IMR-90 (cell line): ENCODE results near the gene SRPK3. TPM values are rescaled to one million over a fixed set of nuclear protein-coding genes. Genes with fewer than 3 reads are reported as not detected.

Source experiments
- ATAC-seq: fragments of 200-7000 bp; cut with Tn5 transposase; 2 replicates; pipeline ENCODE4 v1.9.1; 2020; ENCODE audit warnings: low read depth, mild to moderate bottlenecking, moderate library complexity
- BruUV-seq: library from RNA; stranded (reverse); fragments of 400-500 nt; replicated peaks from 2 replicates; lab custom pipeline; 2021; lab: Mats Ljungman, UMichigan
- CTCF ChIA-PET: fragments of 300-600 bp; formaldehyde crosslinking; extraction: SDS; loops from one replicate; lab custom pipeline; 2021; ENCODE audit warnings: antibody characterized with exemption; lab: Yijun Ruan, JAX
- POLR2A ChIA-PET: fragments of 300-600 bp; sonication (Branson Sonifier 250); formaldehyde crosslinking; loops from one replicate; lab custom pipeline; 2022; ENCODE audit warnings: antibody characterized with exemption; ENCODE audit not compliant: unreplicated experiment; lab: Charles Lee
- DNase-seq: peaks from one replicate; pipeline ENCODE4 v3.0.0; 2013
- H2AFZ ChIP-seq: replicated peaks from 2 replicates; pipeline ENCODE3; 2013; ENCODE audit warnings: low read length, mild to moderate bottlenecking; ENCODE audit not compliant: poor library complexity
- H2AK5ac ChIP-seq: 2 replicates; pipeline ENCODE4 v1.6.1; 2013; ENCODE audit warnings: low read depth, low read length, inconsistent platforms
- H2AK9ac ChIP-seq: replicated peaks from 2 replicates; pipeline ENCODE3; 2013; ENCODE audit warnings: mild to moderate bottlenecking, low read depth, low read length, moderate library complexity; ENCODE audit not compliant: poor library complexity
- H2BK120ac ChIP-seq: 2 replicates; pipeline ENCODE4 v1.6.1; 2013; ENCODE audit warnings: low read depth, low read length, inconsistent platforms
- H2BK15ac ChIP-seq: 3 replicates; pipeline ENCODE4 v1.6.1; 2013; ENCODE audit warnings: low read depth, low read length, inconsistent platforms
- H2BK20ac ChIP-seq: 2 replicates; pipeline ENCODE4 v1.6.1; 2013; ENCODE audit warnings: low read depth, mild to moderate bottlenecking, inconsistent platforms, low read length, moderate library complexity
- H2BK5ac ChIP-seq: 2 replicates; pipeline ENCODE4 v1.6.1; 2013; ENCODE audit warnings: mild to moderate bottlenecking, low read depth, low read length, inconsistent platforms; ENCODE audit not compliant: poor library complexity, severe bottlenecking
- H3K14ac ChIP-seq: replicated peaks from 2 replicates; pipeline ENCODE4 v1.6.1; 2013; ENCODE audit warnings: low read depth, low read length, inconsistent platforms
- H3K18ac ChIP-seq: 2 replicates; pipeline ENCODE4 v1.6.1; 2013; ENCODE audit warnings: low read depth, low read length, control low read depth
- H3K23ac ChIP-seq: 2 replicates; pipeline ENCODE4 v1.6.1; 2013; ENCODE audit warnings: low read depth, low read length, inconsistent platforms
- H3K27ac ChIP-seq: 2 replicates; pipeline ENCODE4 v1.5.1; 2013; ENCODE audit warnings: mild to moderate bottlenecking, control low read depth, low read length; ENCODE audit not compliant: insufficient read depth
- H3K27me3 ChIP-seq: 2 replicates; pipeline ENCODE4 v1.6.1; 2013; ENCODE audit warnings: low read length; ENCODE audit not compliant: control insufficient read depth, insufficient read depth
- H3K36me3 ChIP-seq: 2 replicates; pipeline ENCODE4 v1.6.1; 2013; ENCODE audit warnings: low read length, mixed read lengths; ENCODE audit not compliant: control insufficient read depth, insufficient read depth
- H3K4ac ChIP-seq: 2 replicates; pipeline ENCODE4 v1.6.1; 2013; ENCODE audit warnings: low read depth, low read length, inconsistent platforms
- H3K4me1 ChIP-seq: 2 replicates; pipeline ENCODE4 v1.6.1; 2013; ENCODE audit warnings: low read length, mixed read lengths; ENCODE audit not compliant: control insufficient read depth, insufficient read depth
- H3K4me2 ChIP-seq: 2 replicates; pipeline ENCODE4 v1.6.1; 2013; ENCODE audit warnings: low read depth, mild to moderate bottlenecking, control low read depth, low read length, moderate library complexity
- H3K4me3 ChIP-seq: 2 replicates; pipeline ENCODE4 v1.5.1; 2013; ENCODE audit warnings: low read depth, mild to moderate bottlenecking, control low read depth, low read length, moderate library complexity; ENCODE audit not compliant: insufficient read depth
- H3K56ac ChIP-seq: 2 replicates; pipeline ENCODE4 v1.6.1; 2013; ENCODE audit warnings: low read length, inconsistent platforms; ENCODE audit not compliant: insufficient read depth; ENCODE audit errors: extremely low read depth
- H3K79me1 ChIP-seq, 2 experiments: 2 replicates each; pipeline ENCODE4 v1.6.1; 2013; ENCODE audit warnings: low read length in 2 of 2, inconsistent platforms in 1 of 2, low read depth in 1 of 2
- H3K9ac ChIP-seq: 2 replicates; pipeline ENCODE4 v1.6.1; 2013; ENCODE audit warnings: low read depth, low read length, control low read depth
- H3K9me1 ChIP-seq: 2 replicates; pipeline ENCODE4 v1.6.1; 2013; ENCODE audit warnings: low read length, inconsistent platforms; ENCODE audit not compliant: insufficient read depth
- H3K9me3 ChIP-seq: 2 replicates; pipeline ENCODE4 v1.6.1; 2013; ENCODE audit warnings: low read length; ENCODE audit not compliant: control insufficient read depth, insufficient read depth
- H4K20me1 ChIP-seq: 2 replicates; pipeline ENCODE4 v1.6.1; 2013; ENCODE audit warnings: low read length, inconsistent platforms; ENCODE audit not compliant: insufficient read depth
- H4K5ac ChIP-seq: 2 replicates; pipeline ENCODE4 v1.6.1; 2013; ENCODE audit warnings: mild to moderate bottlenecking, low read depth, low read length, control low read depth
- H4K8ac ChIP-seq, 2 experiments: 2 replicates each; pipeline ENCODE4 v1.6.1; 2013; ENCODE audit warnings: low read depth in 2 of 2, low read length in 2 of 2, control low read depth in 1 of 2, inconsistent platforms in 1 of 2
- H4K91ac ChIP-seq: 2 replicates; pipeline ENCODE4 v1.6.1; 2013; ENCODE audit warnings: low read depth, low read length, inconsistent platforms; ENCODE audit not compliant: insufficient read depth
- ELK1 ChIP-seq: fragments of 150-350 bp; IDR thresholded peaks from 2 replicates; pipeline ENCODE4 v1.6.1; 2016; ENCODE audit warnings: low read depth, mild to moderate bottlenecking, low read length, moderate library complexity, borderline replicate concordance
- MAFK ChIP-seq: IDR thresholded peaks from 2 replicates; pipeline ENCODE4 v1.6.1; 2012; ENCODE audit warnings: low read depth, low read length, improper control_type of control experiment
- MAZ ChIP-seq: IDR thresholded peaks from 2 replicates; pipeline ENCODE4 v1.6.1; 2012; ENCODE audit warnings: low read depth, mild to moderate bottlenecking, low read length, improper control_type of control experiment, moderate library complexity, borderline replicate concordance
- NFE2L2 ChIP-seq: fragments of 150-350 bp; IDR thresholded peaks from 2 replicates; pipeline ENCODE4 v1.6.1; 2016; ENCODE audit warnings: low read depth, mild to moderate bottlenecking, low read length
- RAD21 ChIP-seq: IDR thresholded peaks from 2 replicates; pipeline ENCODE4 v1.6.1; 2012; ENCODE audit warnings: low read length, improper control_type of control experiment
- RFX5 ChIP-seq: IDR thresholded peaks from 2 replicates; pipeline ENCODE4 v1.8.0; 2012; ENCODE audit warnings: low read depth, mild to moderate bottlenecking, low read length, moderate library complexity
- SMC3 ChIP-seq: fragments of 150-350 bp; IDR thresholded peaks from 2 replicates; pipeline ENCODE4 v1.6.1; 2016; ENCODE audit warnings: low read depth, mild to moderate bottlenecking, antibody characterized with exemption, low read length, moderate library complexity
- WGBS, 2 experiments: methylation state at CpG; one replicate each; pipeline versions ENCODE4 v1.1.5 to v1.1.7; 2013; ENCODE audit warnings: missing lambda C conversion rate in 2 of 2; ENCODE audit not compliant: insufficient read length in 1 of 2; ENCODE audit errors: extremely low coverage in 2 of 2; 5-methylcytosine and 5-hydroxymethylcytosine counted together
- dilution Hi-C: fragments of 300-500 bp; cut with HindIII; formaldehyde crosslinking; loops from one replicate; pipeline ENCODE4 v1.14.3; 2018; ENCODE audit warnings: low sequenced_read_pairs; ENCODE audit not compliant: unreplicated experiment
- in situ Hi-C: fragments of 300-500 bp; cut with MboI; formaldehyde crosslinking; loops from 3 replicates; pipeline ENCODE4 v1.14.3; 2019; ENCODE audit warnings: low sequenced_read_pairs, inconsistent platforms, mixed read lengths
- intact Hi-C: fragments of 100-400 bp; cut with micrococcal nuclease; formaldehyde crosslinking; loops from 2 replicates; pipeline ENCODE4 v1.10.0; 2022
- polyA plus RNA-seq, 3 experiments: library from polyadenylated mRNA; depleted of rRNA; stranded (reverse); fragments of >200 nt; gene quantifications; 2 replicates each; pipeline ENCODE4 v1.2.3, GENCODE V29; 2012; ENCODE audit warnings: low replicate concordance in 1 of 3
- total RNA-seq: library from RNA; depleted of rRNA; stranded (reverse); fragments of >200 nt; gene quantifications from 2 replicates; pipeline ENCODE4 v1.2.3, GENCODE V29; 2012

Gene SRPK3
- total and polyA plus RNA-seq, 2 of the 4 experiments (the other 2 are of a cell fraction), result 0.36 to 0.70 TPM

GRCh38 chrX:153786669-153787068 is 5.8 kb downstream of the SRPK3 start:
- TF ChIP-seq MAFK, result no peak
- no peak for TF ChIP-seq RAD21
- TF ChIP-seq SMC3, result no peak
- no peak for TF ChIP-seq NFE2L2
- TF ChIP-seq RFX5, result no peak
- no peak for TF ChIP-seq ELK1
- no peak for TF ChIP-seq MAZ
- CTCF ChIA-PET, result no interaction called here
- no peaks in the 10 kb centered on the region for H3K4me1 ChIP-seq
- H2AK5ac ChIP-seq, result no peak overlapping the region
- no peak overlapping the region for H3K4me2 ChIP-seq
- no peak overlapping the region for H3K4me3 ChIP-seq
- no peak overlapping the region for H3K18ac ChIP-seq
- no peak overlapping the region for H2BK120ac ChIP-seq
- H3K79me1 ChIP-seq, result peaks cover 0 to 9% of the 10 kb centered on the region in 2 experiments; a peak in 3 of 4 replicates
- 0 out of 2 replicates have a peak, but pooled peaks cover 6% of the 10 kb centered on the region for H4K20me1 ChIP-seq
- no peak overlapping the region for H3K23ac ChIP-seq
- no peak overlapping the region for H4K5ac ChIP-seq
- no peak overlapping the region for H3K27ac ChIP-seq
- no peaks in the 10 kb centered on the region for H3K9me1 ChIP-seq
- no peak overlapping the region for H3K9ac ChIP-seq
- H3K36me3 ChIP-seq, result peaks cover 18% of the 10 kb centered on the region; the same call in 1 of the 2 replicates
- no peaks in the 10 kb centered on the region; the same call in 1 of the 2 replicates for H3K9me3 ChIP-seq
- DNase-seq, result no peak
- POLR2A ChIA-PET, result no interaction called here
- H2BK15ac ChIP-seq, result no peak overlapping the region
- dilution Hi-C loops (no loop called here), in situ Hi-C loops (no loop called here), intact Hi-C loops (no loop called here)
- no peak overlapping the region for H3K14ac ChIP-seq
- no peak overlapping the region for H4K91ac ChIP-seq
- no peak overlapping the region for H3K56ac ChIP-seq
- no peak for ATAC-seq
- no peaks in the 10 kb centered on the region for H3K27me3 ChIP-seq
- no peak overlapping the region for H4K8ac ChIP-seq
- 82% methylated on average over 14 of the region's 15 CpGs; no CpG with 5 or more reads in 1 of the 2 experiments for WGBS, 2 experiments
- no peak overlapping the region for H2BK5ac ChIP-seq
- H2AK9ac ChIP-seq, result no peak overlapping the region
- H2AFZ ChIP-seq, result no peak overlapping the region
- H3K4ac ChIP-seq, result no peak overlapping the region
- BruUV-seq, result no TSS peak
- H2BK20ac ChIP-seq, result no peak overlapping the region
